ENCODE results near the gene CNTD1. TPM values are rescaled to one million over a fixed set of nuclear protein-coding genes. Genes with fewer than 3 reads are reported as not detected.

The CNTD1 gene
- total RNA-seq = 0.79 TPM in 1 of 2 replicates, not detected in the other

GRCh38 chr17:42798383-42799380 lies at the start of gene CNTD1, which contains the start of gene COA3:
Gene CNTD1, plus strand, starts transcription at chr17:42798861. Its CDS starts 207 bp downstream, at chr17:42799068.
Gene COA3, minus strand, starts transcription at chr17:42798704. Its CDS starts 23 bp downstream, at chr17:42798681.

GRCh38 chr17:42760652-42761581 lies 37.7 kb upstream of the CNTD1 start, which contains the start of gene RAMP2:
Gene RAMP2, plus strand, starts transcription at chr17:42761227. Its CDS starts 35 bp downstream, at chr17:42761262.

GRCh38 chr17:42773290-42774035 lies 25.2 kb upstream of the CNTD1 start, which contains the start of gene VPS25:
Gene VPS25, plus strand, starts transcription at chr17:42773449. Its CDS starts 27 bp downstream, at chr17:42773476.

GRCh38 chr17:42779936-42780850 lies 18.5 kb upstream of the CNTD1 start, which contains the start of gene WNK4:
Gene WNK4, plus strand, starts transcription at chr17:42780610. Its CDS starts 89 bp downstream, at chr17:42780699.

GRCh38 chr17:42832934-42833766 lies 34.5 kb downstream of the CNTD1 start, which contains the start of gene PSME3:
Gene PSME3, plus strand, starts transcription at chr17:42833397. Its CDS starts 235 bp downstream, at chr17:42833632.

GRCh38 chr17:42844271-42844670 lies 45.6 kb downstream of the CNTD1 start, which contains the start of gene AOC2:
Gene AOC2, plus strand, starts transcription at chr17:42844580. Its CDS starts 47 bp downstream, at chr17:42844627.

GRCh38 chr17:42850954-42851353 lies 52.3 kb downstream of the CNTD1 start, which contains the start of gene AOC3:
Gene AOC3, plus strand, starts transcription at chr17:42851199. Its CDS starts 145 bp downstream, at chr17:42851344.

Small RNA genes within 50 kb of the gene (small RNA-seq; reads per million reads assigned to genes)
- gene HMGN2P15 = not detected
- not detected for gene MIR6781

Other genes with a start within 250 kb of the CNTD1 start
- 3.1 and 5.5 TPM in 2 replicates for gene HSD17B1, start 245.9 kb upstream of the CNTD1 start, total RNA-seq
- 20.4 and 27.2 TPM in 2 replicates for gene COASY, start 236.7 kb upstream of the CNTD1 start, total RNA-seq
- gene MLX, start 231.8 kb upstream of the CNTD1 start, total RNA-seq = 20.0 and 33.5 TPM in 2 replicates
- 2.3 and 4.3 TPM in 2 replicates for gene PSMC3IP, start 221.1 kb upstream of the CNTD1 start, total RNA-seq
- gene RETREG3, start 189.5 kb upstream of the CNTD1 start, total RNA-seq = 79.7 and 106 TPM in 2 replicates
- 12.6 and 40.2 TPM in 2 replicates for gene TUBG1, start 189.2 kb upstream of the CNTD1 start, total RNA-seq
- gene TUBG2, start 139.6 kb upstream of the CNTD1 start, total RNA-seq = 13.0 and 15.7 TPM in 2 replicates
- gene PLEKHH3, start 121.9 kb upstream of the CNTD1 start, total RNA-seq = 18.1 and 29.1 TPM in 2 replicates
- gene CCR10, start 117.0 kb upstream of the CNTD1 start, total RNA-seq = 0.54 and 0.79 TPM in 2 replicates
- 0.87 and 3.1 TPM in 2 replicates for gene CNTNAP1, start 116.3 kb upstream of the CNTD1 start, total RNA-seq
- gene EZH1, start 53.8 kb upstream of the CNTD1 start, total RNA-seq = 11.4 and 16.9 TPM in 2 replicates
- gene RAMP2, start 37.6 kb upstream of the CNTD1 start, total RNA-seq = 0.79 TPM in 1 of 2 replicates, not detected in the other
- 58.5 and 77.0 TPM in 2 replicates for gene VPS25, start 25.4 kb upstream of the CNTD1 start, total RNA-seq
- 0.33 and 0.39 TPM in 2 replicates for gene WNK4, start 18.3 kb upstream of the CNTD1 start, total RNA-seq
- 55.4 and 63.7 TPM in 2 replicates for gene COA3, start 157 bp upstream of the CNTD1 start, total RNA-seq
- gene BECN1, start 25.4 kb downstream of the CNTD1 start, total RNA-seq = 71.1 and 81.1 TPM in 2 replicates
- 67.5 and 83.7 TPM in 2 replicates for gene PSME3, start 34.5 kb downstream of the CNTD1 start, total RNA-seq
- gene AOC2, start 45.7 kb downstream of the CNTD1 start, total RNA-seq = 0.79 and 1.1 TPM in 2 replicates
- under 0.01 TPM in 2 replicates for gene AOC3, start 52.3 kb downstream of the CNTD1 start, total RNA-seq
- not detected in 2 replicates for gene G6PC1, start 101.9 kb downstream of the CNTD1 start, total RNA-seq
- 17.7 and 22.2 TPM in 2 replicates for gene AARSD1, start 165.6 kb downstream of the CNTD1 start, total RNA-seq
- gene PTGES3L, start 181.2 kb downstream of the CNTD1 start, total RNA-seq = under 0.01 and 0.87 TPM in 2 replicates
- gene RUNDC1, start 181.7 kb downstream of the CNTD1 start, total RNA-seq = 9.8 and 10.4 TPM in 2 replicates
- 745 and 1,184 TPM in 2 replicates for gene RPL27, start 199.6 kb downstream of the CNTD1 start, total RNA-seq
- gene IFI35, start 207.9 kb downstream of the CNTD1 start, total RNA-seq = 8.2 and 8.5 TPM in 2 replicates
- gene VAT1, start 223.5 kb downstream of the CNTD1 start, total RNA-seq = 77.5 and 82.8 TPM in 2 replicates
- under 0.01 and 0.33 TPM in 2 replicates for gene RND2, start 226.4 kb downstream of the CNTD1 start, total RNA-seq

All from placental epithelial cell (primary cell).